Measurements from ENCODE around the gene HOXA6. TPM values are rescaled to one million over a fixed set of nuclear protein-coding genes. Genes with fewer than 3 reads are reported as not detected.

Gene HOXA6
- total and polyA plus RNA-seq, 2 donors (not counting 3 experiments of a cell fraction or from before 2014, with no cell fraction given), result 10.0 to 20.7 TPM

GRCh38 chr7:27124096-27124901 lies 23.3 kb downstream of the HOXA6 start:
- no peaks in the 10 kb centered on the region for H4K20me1 ChIP-seq (replicated peaks; ENCODE audit: control insufficient read depth, extremely low read depth, insufficient read depth, low read length)
- no peak for TF ChIP-seq MYC (IDR thresholded peaks at IDR 0.05; ENCODE audit: low read depth, low read length)
- TF ChIP-seq CTCF (IDR thresholded peaks at IDR 0.05; ENCODE audit: extremely low read depth in 1 of 2, insufficient read depth in 1 of 2, low read depth in 1 of 2, low read length in 2 of 2), result no peak
- TF ChIP-seq GATA2 (IDR thresholded peaks at IDR 0.05; ENCODE audit: insufficient read depth, insufficient read length, low read depth, low read length), result peak; percentile 71
- no peak for TF ChIP-seq MAX (IDR thresholded peaks at IDR 0.05; ENCODE audit: insufficient read depth, insufficient read length)
- TF ChIP-seq POLR2A (IDR thresholded peaks at IDR 0.05; ENCODE audit: low read depth, low read length), result no peak
- TF ChIP-seq POLR2AphosphoS5 (IDR thresholded peaks at IDR 0.05; ENCODE audit: insufficient read depth, low read depth, low read length), result no peak
- peak; percentile 66 for TF ChIP-seq FOS (IDR thresholded peaks at IDR 0.05; ENCODE audit: borderline replicate concordance, insufficient read depth, low read length)
- no peak for TF ChIP-seq JUN (IDR thresholded peaks at IDR 0.05; ENCODE audit: borderline replicate concordance, insufficient read depth, insufficient read length, low read depth)
- no peak for TF ChIP-seq EZH2 (IDR thresholded peaks at IDR 0.05; ENCODE audit: borderline replicate concordance, low read depth, low read length, severe bottlenecking)
- peak overlapping the region in 1 of 3 experiments; percentile 36 for H3K4me3 ChIP-seq (replicated peaks in 1 of 3; ENCODE audit: insufficient read depth in 1 of 3, low read depth in 1 of 3, low read length in 3 of 3)
- peaks cover 0 to 11% of the 10 kb centered on the region in 2 experiments for H3K36me3 ChIP-seq (ENCODE audit: control insufficient read depth in 2 of 2, extremely low read depth in 1 of 2, insufficient read depth in 2 of 2, low read length in 2 of 2)
- intact Hi-C loops (cut with micrococcal nuclease), result loop anchor here (1.0 kb wide), 1 partner anchor 9 kb away; no protein-coding TSS in a partner anchor
- H3K27me3 ChIP-seq (ENCODE audit: control insufficient read depth in 2 of 2, insufficient read depth in 2 of 2, low read length in 2 of 2), result no peaks in the 10 kb centered on the region
- ChIA-PET CTCF (interaction anchor here (0.9 to 1.4 kb wide), 2 partner anchors 9 to 27 kb away, joined by 3 read pairs; no protein-coding TSS in a partner anchor), POLR2A (interaction anchor here (0.8 kb wide), 1 partner anchor 55 kb away, joined by 6 read pairs; no protein-coding TSS in a partner anchor)
- BruUV-seq (replicated peaks), result no TSS peak
- peak overlapping the region; percentile 81 for H3K9ac ChIP-seq (replicated peaks; ENCODE audit: extremely low read depth, insufficient read depth, low read length)
- peak overlapping the region; percentile 92 for H3K4me2 ChIP-seq (ENCODE audit: insufficient read depth, low read length)
- H3K27ac ChIP-seq (ENCODE audit: insufficient read depth, low read depth, low read length), result peak overlapping the region; percentile 96
- no peak overlapping the region for H2AFZ ChIP-seq (ENCODE audit: low read depth, low read length)
- peaks cover 75% of the 10 kb centered on the region for H3K4me1 ChIP-seq (ENCODE audit: control insufficient read depth, extremely low read depth, insufficient read depth, low read length)
- DNase-seq (ENCODE audit: low read depth, low spot score) (peak; percentile 58), FAIRE-seq (peak; percentile 91)
- H3K9me3 ChIP-seq (replicated peaks; ENCODE audit: control insufficient read depth, insufficient read depth, low read length), result no peaks in the 10 kb centered on the region
- dilution Hi-C loops (cut with MboI; ENCODE audit: extremely low pct_ligation_motif_present, low sequenced_read_pairs), result no loop called here
- H3K79me2 ChIP-seq (ENCODE audit: control insufficient read depth, insufficient read depth, low read length), result peaks cover 68% of the 10 kb centered on the region
- H3K9me1 ChIP-seq (replicated peaks; ENCODE audit: control insufficient read depth, extremely low read depth, insufficient read depth, low read length), result no peaks in the 10 kb centered on the region

Data from endothelial cell of umbilical vein (primary cell).